Left lung (tissue), 10 donors: ENCODE data around the gene ARFGAP3. TPM values are rescaled to one million over a fixed set of nuclear protein-coding genes. Genes with fewer than 3 reads are reported as not detected.

Experiments used
- ATAC-seq: fragments of 200-7000 bp; cut with Tn5 transposase; one replicate; pipeline ENCODE4 v1.9.1; 2020; ENCODE audit warnings: moderate library complexity
- DNase-seq, 4 donors: peaks; one replicate each; pipeline ENCODE4 v3.0.0-alpha.2; 2013 to 2020
- H3K27ac ChIP-seq, 2 donors: fragments of 200-600 bp; sonication (generic) in 1 of 2; one replicate each; pipeline versions ENCODE4 v1.5.0 to v1.8.0; 2020 to 2021
- H3K27me3 ChIP-seq, 2 donors: fragments of 200-600 bp; sonication (generic) in 1 of 2; one replicate each; pipeline versions ENCODE4 v1.5.0 to v1.8.0; 2020 to 2021
- H3K36me3 ChIP-seq, 2 donors: fragments of 200-600 bp; sonication (generic) in 1 of 2; one replicate each; pipeline versions ENCODE4 v1.5.0 to v1.8.0; 2020 to 2021
- H3K4me1 ChIP-seq, 2 donors: fragments of 200-600 bp; one replicate each; pipeline ENCODE4 v1.8.0; 2021
- H3K4me3 ChIP-seq, 2 donors: fragments of 200-600 bp; sonication (generic) in 1 of 2; one replicate each; pipeline versions ENCODE4 v1.5.0 to v1.8.0; 2020 to 2021; ENCODE audit warnings: mild to moderate bottlenecking in 1 of 2
- H3K9me3 ChIP-seq, 2 donors: fragments of 200-600 bp; sonication (generic) in 1 of 2; one replicate each; pipeline versions ENCODE4 v1.5.0 to v1.8.0; 2020 to 2021
- CTCF ChIP-seq, 2 donors: fragments of 200-600 bp; sonication (generic) in 1 of 2; IDR thresholded peaks; one replicate each; pipeline versions ENCODE4 v1.5.0 to v1.8.0; 2021; ENCODE audit warnings: antibody characterized with exemption in 2 of 2
- intact Hi-C, 2 donors: fragments of 100-400 bp; cut with DNase I; formaldehyde crosslinking; loops; one replicate each; pipeline versions ENCODE4 v1.11.2 to v1.14.2; 2022
- polyA plus RNA-seq, 6 donors: library from polyadenylated mRNA; unstranded; fragments of 120-200 nt; gene quantifications; one replicate each; pipeline ENCODE4 v1.2.1, GENCODE V29; 2013; ENCODE audit not compliant: insufficient read length in 6 of 6
- total RNA-seq, 2 donors: library from RNA; stranded (reverse); fragmentation: NEBNext Ultra II Directional; extraction: Animal tissue kit (Norgen Biotek cat#: 25700); gene quantifications; one replicate each; pipeline ENCODE4 v1.2.1, GENCODE V29; 2021
- donor health status: DM: no; HTN: yes; CAD: no.
- donor health status: DM: no; HTN: no; CAD: no.

Gene ARFGAP3
- total and polyA plus RNA-seq, 8 donors: 42.4 to 58.1 (median 49.6) TPM

GRCh38 chr22:42881298-42881697, 24.2 kb upstream of the ARFGAP3 start:
- TF ChIP-seq CTCF (IDR thresholded peaks at IDR 0.05): no peak
- intact Hi-C loops: no loop called here
- Histone ChIP-seq H3K27me3 (no peaks in the 10 kb centered on the region), H3K4me1 (peaks cover 3 to 8% of the 10 kb centered on the region in 2 donors), H3K36me3 (peaks cover 0 to 100% of the 10 kb centered on the region in 2 donors), H3K4me3 (no peak overlapping the region), H3K27ac (no peak overlapping the region), H3K9me3 (no peaks in the 10 kb centered on the region)
- ATAC-seq: no peak
- no peak for DNase-seq

DNA sequence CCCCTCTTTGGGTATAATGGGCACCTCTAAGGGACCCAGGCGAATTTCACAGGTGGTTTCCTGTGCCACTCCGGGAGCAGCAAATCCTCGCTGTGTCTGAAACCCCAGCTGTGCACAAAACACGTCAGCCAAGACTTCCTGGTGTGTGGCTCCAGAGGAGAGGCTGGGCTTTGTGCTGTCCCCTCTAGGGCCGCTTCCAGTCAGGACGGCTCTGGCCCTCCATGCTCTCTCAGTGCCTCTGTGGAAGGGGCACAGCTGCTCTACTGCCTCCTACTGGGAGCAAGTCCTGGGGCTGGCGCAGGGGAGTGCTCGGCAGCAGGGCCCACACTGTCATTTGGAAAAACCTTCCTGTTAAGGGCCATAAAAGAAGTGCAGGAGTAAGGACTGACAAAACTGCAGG, 23.7 kb upstream of the ARFGAP3 start:
- Histone ChIP-seq H3K4me1 (peaks cover 3 to 8% of the 10 kb centered on the region in 2 donors), H3K27ac (no peak overlapping the region), H3K4me3 (no peak overlapping the region), H3K9me3 (no peaks in the 10 kb centered on the region), H3K27me3 (no peaks in the 10 kb centered on the region), H3K36me3 (peaks cover 0 to 100% of the 10 kb centered on the region in 2 donors)
- no peak for TF ChIP-seq CTCF (IDR thresholded peaks at IDR 0.05)
- intact Hi-C loops: no loop called here
- DNase-seq (no peak), ATAC-seq (no peak)

GRCh38 chr22:42879371-42880021, 22.4 kb upstream of the ARFGAP3 start:
- Histone ChIP-seq H3K27ac (no peak overlapping the region), H3K27me3 (no peaks in the 10 kb centered on the region), H3K36me3 (peaks cover 0 to 100% of the 10 kb centered on the region in 2 donors), H3K4me1 (peaks cover 3 to 8% of the 10 kb centered on the region in 2 donors), H3K4me3 (no peak overlapping the region), H3K9me3 (no peaks in the 10 kb centered on the region)
- TF ChIP-seq CTCF (IDR thresholded peaks at IDR 0.05): no peak
- DNase-seq (peak in 1 of 4 donors; percentile 54), ATAC-seq (no peak)
- intact Hi-C loops: no loop called here

GRCh38 chr22:42878561-42879305, 21.7 kb upstream of the ARFGAP3 start:
- Histone ChIP-seq H3K27ac (no peak overlapping the region), H3K27me3 (no peaks in the 10 kb centered on the region), H3K4me1 (peaks cover 3 to 8% of the 10 kb centered on the region in 2 donors), H3K4me3 (no peak overlapping the region), H3K36me3 (peaks cover 0 to 100% of the 10 kb centered on the region in 2 donors), H3K9me3 (no peaks in the 10 kb centered on the region)
- DNase-seq: peak in 1 of 4 donors; percentile 47
- intact Hi-C loops: no loop called here
- no peak for TF ChIP-seq CTCF (IDR thresholded peaks at IDR 0.05)
- ATAC-seq: peak; percentile 9

DNA sequence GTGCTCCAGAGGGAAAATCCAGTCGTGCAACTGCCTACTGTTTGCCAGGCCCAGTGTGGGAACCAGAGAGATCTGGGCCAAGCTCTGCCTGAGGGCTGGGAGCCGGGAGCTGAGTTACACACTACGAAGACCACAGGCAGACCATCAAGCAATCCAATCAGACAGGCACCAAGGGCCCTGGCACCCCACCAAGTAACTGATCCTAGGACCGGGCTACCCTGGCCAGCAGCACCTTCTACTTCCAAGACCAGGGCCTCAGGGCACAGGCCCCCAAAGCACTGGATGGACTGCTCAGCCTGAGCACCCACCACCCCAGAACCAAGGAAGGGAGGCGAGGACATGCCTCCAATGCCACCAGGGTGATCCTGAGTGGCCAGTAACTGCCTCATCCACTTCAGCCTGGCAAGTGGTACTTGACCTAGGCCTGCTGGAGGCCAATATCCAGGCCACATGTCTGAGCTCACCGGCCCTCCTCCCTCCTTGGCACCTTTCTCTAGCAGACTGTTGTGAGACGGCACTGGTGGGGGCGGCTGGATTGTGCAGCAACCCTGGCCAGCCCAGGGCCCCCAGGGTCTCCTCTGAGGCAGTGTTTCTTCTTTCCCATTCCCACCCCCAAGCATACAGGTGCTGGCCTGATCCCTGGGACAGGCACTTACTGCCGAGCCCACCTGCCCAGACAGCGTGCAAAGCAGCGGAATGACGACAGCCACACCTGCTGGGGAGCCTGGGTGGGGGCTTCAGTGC, 20.7 kb upstream of the ARFGAP3 start:
- Histone ChIP-seq H3K27ac (no peak overlapping the region), H3K9me3 (no peaks in the 10 kb centered on the region), H3K27me3 (no peaks in the 10 kb centered on the region), H3K4me1 (peaks cover 3 to 8% of the 10 kb centered on the region in 2 donors), H3K4me3 (no peak overlapping the region), H3K36me3 (peaks cover 0 to 100% of the 10 kb centered on the region in 2 donors)
- intact Hi-C loops: no loop called here
- DNase-seq (peak in 2 of 4 donors; percentile 68 to 76), ATAC-seq (peak; percentile 83)
- no peak for TF ChIP-seq CTCF (IDR thresholded peaks at IDR 0.05)
